ENCODE results near the gene CYTH3. TPM values are rescaled to one million over a fixed set of nuclear protein-coding genes. Genes with fewer than 3 reads are reported as not detected.

Gene CYTH3
- total RNA-seq, 1 experiment from 2014 or later, result 29.1 TPM

DNA sequence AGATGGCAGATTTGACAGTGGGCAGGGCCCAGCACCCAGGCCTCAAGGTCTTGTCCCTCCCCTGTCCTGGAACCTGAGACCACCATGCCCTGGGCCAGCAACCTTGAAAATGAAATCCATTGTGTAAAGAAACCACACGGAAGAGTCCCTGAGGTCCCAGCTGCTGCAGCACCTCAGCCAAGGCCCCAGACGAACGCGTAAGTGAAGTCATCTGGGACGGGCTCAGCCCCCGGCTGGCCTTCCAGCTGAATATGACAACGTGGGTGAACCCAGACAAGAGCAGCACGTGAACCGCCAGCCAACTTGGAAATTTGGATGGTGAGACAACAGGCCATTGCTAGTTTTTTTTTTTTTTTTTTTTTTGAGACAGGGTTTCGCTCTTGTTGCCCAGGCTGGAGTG is 70.3 kb downstream of the CYTH3 start:
- DNase-seq, result no peak
- peaks cover 7% of the 10 kb centered on the region for H3K4me1 Mint-ChIP-seq (ENCODE audit: low read depth, unreplicated experiment)
- H3K9me3 Mint-ChIP-seq (ENCODE audit: unreplicated experiment), result no peaks in the 10 kb centered on the region
- intact Hi-C loops (cut with micrococcal nuclease; ENCODE audit: unreplicated experiment), result no loop called here
- Histone ChIP-seq H3K27me3 (replicated peaks; ENCODE audit: control insufficient read depth, insufficient read depth, low read length) (no peaks in the 10 kb centered on the region), H3K4me3 (ENCODE audit: low read depth, low read length) (no peak overlapping the region), H3K9me3 (no peaks in the 10 kb centered on the region), H3K36me3 (ENCODE audit: control insufficient read depth, insufficient read depth, low read length) (no peaks in the 10 kb centered on the region), H3K4me1 (no peaks in the 10 kb centered on the region; the same call in 1 of the 2 replicates)
- ChIA-PET POLR2A (no interaction called here), CTCF (interaction anchor here (0.7 kb wide), 1 partner anchor 51 kb away, joined by 4 read pairs; no protein-coding TSS in a partner anchor)
- H3K27ac Mint-ChIP-seq (ENCODE audit: unreplicated experiment), result no peak overlapping the region
- no peaks in the 10 kb centered on the region for H3K36me3 Mint-ChIP-seq (ENCODE audit: insufficient read depth, unreplicated experiment)
- no peak overlapping the region for H3K4me3 Mint-ChIP-seq (ENCODE audit: unreplicated experiment)
- BruUV-seq (replicated peaks), result no TSS peak
- no peak for TF ChIP-seq CTCF (IDR thresholded peaks at IDR 0.05; ENCODE audit: insufficient read depth in 1 of 2, low read depth in 1 of 2, low read length in 1 of 2, severe bottlenecking in 1 of 2, unreplicated experiment in 1 of 2)
- H3K27me3 Mint-ChIP-seq (ENCODE audit: insufficient read depth, unreplicated experiment), result no peaks in the 10 kb centered on the region

DNA sequence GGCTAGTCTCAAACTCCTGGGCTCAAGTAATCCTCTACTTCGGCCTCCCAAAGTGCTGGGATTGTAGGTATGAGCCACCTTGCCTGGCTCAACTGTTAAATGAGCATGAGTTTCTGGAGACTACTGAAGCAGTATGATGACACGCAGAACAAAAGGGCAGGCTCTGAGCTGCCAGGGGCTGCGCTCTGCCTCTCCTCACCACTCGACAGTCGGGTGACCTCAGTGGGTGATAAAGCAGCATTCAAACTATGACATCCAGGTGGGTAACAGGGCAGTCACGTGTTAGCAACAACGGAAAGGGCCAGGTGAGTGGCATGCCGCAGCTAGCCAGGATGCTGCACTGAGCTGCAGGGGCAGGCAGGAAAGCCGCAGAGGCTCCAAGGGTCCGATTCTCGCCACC is 71.5 kb downstream of the CYTH3 start:
- H3K4me1 Mint-ChIP-seq (ENCODE audit: low read depth, unreplicated experiment), result peaks cover 7% of the 10 kb centered on the region
- POLR2A ChIA-PET, result no interaction called here

GRCh38 chr7:6198689-6199595 is 73.5 kb downstream of the CYTH3 start:
- CTCF ChIA-PET, result no interaction called here
- no peaks in the 10 kb centered on the region for H3K27me3 Mint-ChIP-seq (ENCODE audit: insufficient read depth, unreplicated experiment)
- intact Hi-C loops (cut with micrococcal nuclease; ENCODE audit: unreplicated experiment), result no loop called here
- no peak for TF ChIP-seq CTCF (IDR thresholded peaks at IDR 0.05; ENCODE audit: insufficient read depth in 1 of 2, low read depth in 1 of 2, low read length in 1 of 2, severe bottlenecking in 1 of 2, unreplicated experiment in 1 of 2)
- BruUV-seq (replicated peaks), result no TSS peak
- Histone ChIP-seq H3K4me1 (no peaks in the 10 kb centered on the region), H3K9me3 (no peaks in the 10 kb centered on the region), H3K27me3 (replicated peaks; ENCODE audit: control insufficient read depth, insufficient read depth, low read length) (no peaks in the 10 kb centered on the region), H3K36me3 (ENCODE audit: control insufficient read depth, insufficient read depth, low read length) (no peaks in the 10 kb centered on the region), H3K4me3 (ENCODE audit: low read depth, low read length) (no peak overlapping the region)
- no peak overlapping the region for H3K27ac Mint-ChIP-seq (ENCODE audit: unreplicated experiment)
- no peaks in the 10 kb centered on the region for H3K9me3 Mint-ChIP-seq (ENCODE audit: unreplicated experiment)
- H3K4me3 Mint-ChIP-seq (ENCODE audit: unreplicated experiment), result no peak overlapping the region
- peaks cover 7% of the 10 kb centered on the region for H3K4me1 Mint-ChIP-seq (ENCODE audit: low read depth, unreplicated experiment)
- DNase-seq, result no peak
- POLR2A ChIA-PET, result interaction anchor here (0.6 kb wide), 1 partner anchor 84 kb away, joined by 3 read pairs; no protein-coding TSS in a partner anchor
- no peaks in the 10 kb centered on the region for H3K36me3 Mint-ChIP-seq (ENCODE audit: insufficient read depth, unreplicated experiment)

More for the DNA sequence above, 71.5 kb downstream of the CYTH3 start:
- Mint-ChIP-seq H3K4me3 (ENCODE audit: unreplicated experiment) (no peak overlapping the region), H3K36me3 (ENCODE audit: insufficient read depth, unreplicated experiment) (no peaks in the 10 kb centered on the region), H3K27me3 (ENCODE audit: insufficient read depth, unreplicated experiment) (no peaks in the 10 kb centered on the region), H3K9me3 (ENCODE audit: unreplicated experiment) (no peaks in the 10 kb centered on the region), H3K27ac (ENCODE audit: unreplicated experiment) (no peak overlapping the region)
- Histone ChIP-seq H3K27me3 (replicated peaks; ENCODE audit: control insufficient read depth, insufficient read depth, low read length) (no peaks in the 10 kb centered on the region), H3K36me3 (ENCODE audit: control insufficient read depth, insufficient read depth, low read length) (no peaks in the 10 kb centered on the region), H3K9me3 (no peaks in the 10 kb centered on the region), H3K4me1 (no peaks in the 10 kb centered on the region; the same call in 1 of the 2 replicates), H3K4me3 (ENCODE audit: low read depth, low read length) (no peak overlapping the region)
- CTCF ChIA-PET, result no interaction called here
- TF ChIP-seq CTCF (IDR thresholded peaks at IDR 0.05; ENCODE audit: insufficient read depth in 1 of 2, low read depth in 1 of 2, low read length in 1 of 2, severe bottlenecking in 1 of 2, unreplicated experiment in 1 of 2), result no peak
- no TSS peak for BruUV-seq (replicated peaks)
- intact Hi-C loops (cut with micrococcal nuclease; ENCODE audit: unreplicated experiment), result no loop called here
- DNase-seq, result no peak
